ENCODE measurements around the gene TRIM29.

The TRIM29 gene

DNA sequence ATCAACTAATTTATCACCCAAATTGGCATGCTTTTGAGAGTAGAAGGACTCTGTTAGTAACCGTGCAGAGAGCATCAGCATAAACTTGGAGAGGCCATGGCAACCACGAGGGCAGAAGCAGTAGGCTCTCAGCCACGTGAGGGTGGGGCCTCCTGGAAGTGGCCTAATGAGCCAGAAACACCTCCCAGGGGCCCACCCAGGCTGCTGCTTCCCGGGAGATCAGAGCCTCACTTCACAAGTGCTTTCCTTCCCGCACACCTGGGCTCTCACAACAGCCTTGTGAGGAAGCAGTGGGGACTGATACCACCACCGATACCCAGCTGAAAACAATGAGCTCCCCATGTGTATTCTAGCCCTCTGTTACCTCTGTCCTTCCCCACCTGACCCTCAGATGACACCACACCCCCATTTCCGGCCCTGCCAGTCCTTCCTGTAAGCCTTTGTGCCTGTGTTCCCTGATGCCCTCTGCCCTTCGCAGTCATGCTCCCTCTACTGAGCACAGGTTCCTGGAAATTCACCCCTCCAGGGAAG, 17.0 kb downstream of the TRIM29 start:
- DNase-seq (ENCODE audit: insufficient read length, low spot score) (no peak), FAIRE-seq (no peak)
- TF ChIP-seq, protein P1, sequence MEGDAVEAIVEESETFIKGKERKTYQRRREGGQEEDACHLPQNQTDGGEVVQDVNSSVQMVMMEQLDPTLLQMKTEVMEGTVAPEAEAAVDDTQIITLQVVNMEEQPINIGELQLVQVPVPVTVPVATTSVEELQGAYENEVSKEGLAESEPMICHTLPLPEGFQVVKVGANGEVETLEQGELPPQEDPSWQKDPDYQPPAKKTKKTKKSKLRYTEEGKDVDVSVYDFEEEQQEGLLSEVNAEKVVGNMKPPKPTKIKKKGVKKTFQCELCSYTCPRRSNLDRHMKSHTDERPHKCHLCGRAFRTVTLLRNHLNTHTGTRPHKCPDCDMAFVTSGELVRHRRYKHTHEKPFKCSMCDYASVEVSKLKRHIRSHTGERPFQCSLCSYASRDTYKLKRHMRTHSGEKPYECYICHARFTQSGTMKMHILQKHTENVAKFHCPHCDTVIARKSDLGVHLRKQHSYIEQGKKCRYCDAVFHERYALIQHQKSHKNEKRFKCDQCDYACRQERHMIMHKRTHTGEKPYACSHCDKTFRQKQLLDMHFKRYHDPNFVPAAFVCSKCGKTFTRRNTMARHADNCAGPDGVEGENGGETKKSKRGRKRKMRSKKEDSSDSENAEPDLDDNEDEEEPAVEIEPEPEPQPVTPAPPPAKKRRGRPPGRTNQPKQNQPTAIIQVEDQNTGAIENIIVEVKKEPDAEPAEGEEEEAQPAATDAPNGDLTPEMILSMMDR (IDR thresholded peaks at IDR 0.05; ENCODE audit: insufficient read depth, missing control alignments): no peak

DNA sequence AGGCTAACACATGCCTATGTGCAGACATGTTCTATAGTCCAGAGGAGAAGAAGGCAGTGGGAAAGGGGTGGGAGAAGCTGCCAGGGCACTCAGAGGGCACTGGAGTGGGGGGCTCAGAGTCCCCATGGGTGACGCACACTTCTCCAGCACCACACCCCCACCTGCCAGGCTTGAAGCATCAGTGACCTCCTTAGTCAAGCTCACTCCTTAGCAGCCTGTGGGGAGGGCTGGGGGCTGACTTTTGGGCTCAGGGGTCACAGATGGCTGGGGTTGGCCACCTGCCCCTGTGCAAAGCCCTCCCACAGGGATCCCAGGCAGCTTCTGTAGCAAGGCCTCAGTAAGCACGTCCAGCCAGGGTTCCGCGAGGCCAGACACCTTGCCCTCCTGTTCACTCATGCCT, 18.8 kb downstream of the TRIM29 start:
- TF ChIP-seq, protein P1 (IDR thresholded peaks at IDR 0.05; ENCODE audit: insufficient read depth, missing control alignments): no peak
- no peak for FAIRE-seq
- no peak for DNase-seq (ENCODE audit: insufficient read length, low spot score)

DNA sequence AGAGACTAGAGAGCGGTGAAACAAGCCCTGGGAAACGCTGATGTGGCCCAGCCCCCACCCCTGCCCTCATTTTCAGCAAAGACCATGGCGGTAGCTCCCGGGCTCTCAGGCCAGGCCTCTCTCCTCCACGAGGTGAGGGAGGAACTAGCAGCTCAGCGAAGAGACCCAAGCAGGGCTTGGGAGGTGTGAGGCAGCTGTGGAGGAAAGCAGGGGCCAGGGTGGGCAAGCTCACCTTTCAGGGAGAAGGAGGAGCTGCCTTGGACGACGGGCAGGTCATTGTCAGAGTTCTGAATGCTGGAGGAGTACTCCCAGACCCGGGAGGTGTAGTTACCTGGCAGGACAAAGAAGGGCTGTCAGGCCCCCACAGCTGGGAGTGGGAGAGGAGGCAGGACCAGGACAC, 19.9 kb downstream of the TRIM29 start:
- DNase-seq (ENCODE audit: insufficient read length, low spot score) (no peak), FAIRE-seq (no peak)
- TF ChIP-seq, protein P1 (IDR thresholded peaks at IDR 0.05; ENCODE audit: insufficient read depth, missing control alignments): no peak

DNA sequence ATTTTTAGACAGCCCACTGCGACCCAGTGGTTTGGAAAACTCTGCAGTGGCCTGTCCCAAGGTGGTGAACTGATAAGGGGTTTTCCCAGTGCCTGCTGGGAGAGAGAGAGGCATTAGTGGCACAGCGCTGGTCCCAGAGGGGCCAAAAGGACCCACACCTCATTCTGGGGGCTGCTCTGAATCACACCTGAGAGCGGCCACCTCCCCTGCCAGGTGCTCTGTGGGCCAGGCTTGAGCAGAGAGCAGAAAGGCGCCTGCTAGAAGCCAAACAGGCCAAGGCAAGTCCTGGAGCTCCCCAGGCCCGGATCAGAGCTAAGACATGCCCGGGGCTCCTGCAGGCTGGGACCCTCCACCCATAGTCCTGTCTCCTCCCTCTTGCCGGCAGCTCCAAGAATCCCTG, 20.9 kb downstream of the TRIM29 start:
- FAIRE-seq (no peak), DNase-seq (ENCODE audit: insufficient read length, low spot score) (no peak)
- TF ChIP-seq, protein P1 (IDR thresholded peaks at IDR 0.05; ENCODE audit: insufficient read depth, missing control alignments): no peak

DNA sequence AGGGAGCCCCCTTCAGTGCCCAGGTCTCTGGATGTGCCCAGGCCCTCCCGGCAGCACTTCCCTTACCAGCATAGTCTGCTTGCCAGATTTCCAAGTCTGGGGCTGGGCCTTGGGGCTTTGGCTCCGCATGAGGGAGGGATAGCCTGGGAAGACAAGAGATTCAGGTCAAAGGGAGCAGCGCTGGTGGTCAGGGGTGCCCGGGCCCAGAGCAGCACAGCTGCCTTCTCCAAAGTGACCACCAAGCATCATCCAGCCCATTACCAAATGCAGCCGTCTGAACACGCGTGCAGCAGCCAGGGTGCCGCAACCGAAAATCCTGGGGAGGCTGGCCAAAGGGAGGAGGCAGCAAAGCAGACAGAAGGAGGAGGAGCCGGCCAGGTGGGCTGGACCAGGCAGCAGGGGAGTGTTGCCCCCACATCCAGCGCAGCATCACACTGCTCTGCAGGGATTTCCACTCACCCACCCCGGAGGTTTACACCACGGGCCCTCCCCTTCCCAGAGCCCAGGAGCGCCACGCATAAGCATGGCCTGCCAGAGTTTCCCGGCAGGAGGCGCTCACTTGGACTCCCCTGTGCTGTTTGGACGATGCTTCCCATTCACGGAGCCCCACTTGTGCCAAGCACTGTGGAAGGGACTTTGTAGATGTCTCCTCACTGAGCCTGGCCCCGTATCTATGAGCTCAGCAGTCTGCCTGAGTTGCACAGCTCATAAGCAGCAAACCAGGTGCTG, 22.5 kb downstream of the TRIM29 start:
- FAIRE-seq: no peak
- no peak for DNase-seq (ENCODE audit: insufficient read length, low spot score)
- TF ChIP-seq, protein P1 (IDR thresholded peaks at IDR 0.05; ENCODE audit: insufficient read depth, missing control alignments): no peak

DNA sequence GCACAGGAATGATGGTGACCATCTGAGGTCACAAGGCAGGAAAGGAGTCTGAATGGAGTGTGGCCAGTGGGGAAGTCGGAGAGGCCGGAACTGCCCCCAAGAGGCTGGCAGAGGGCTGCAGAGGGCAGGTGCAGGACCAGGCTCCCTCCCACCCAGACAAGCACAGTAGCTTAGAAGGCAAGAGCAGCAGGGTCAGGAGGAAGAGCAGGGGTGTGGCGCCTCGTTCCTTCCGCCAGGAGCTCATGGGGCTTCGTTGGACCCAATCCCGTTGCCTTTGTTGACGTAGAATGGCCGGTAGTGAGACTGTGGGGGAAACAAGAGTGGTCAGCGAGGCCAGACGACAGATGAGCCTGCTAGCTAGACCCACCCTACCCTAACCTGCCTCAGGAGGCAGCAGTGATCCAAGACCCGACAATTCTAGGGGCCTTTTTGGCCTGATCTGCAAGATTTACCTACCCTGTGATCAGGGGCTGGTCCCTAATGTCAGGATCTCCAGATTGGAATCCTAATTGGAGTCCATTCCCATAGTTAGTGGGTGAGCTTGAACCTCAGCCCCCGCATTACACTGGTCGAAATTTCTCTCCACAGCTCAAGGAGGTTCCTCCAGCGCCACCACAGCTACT, 25.6 kb downstream of the TRIM29 start:
- DNase-seq (ENCODE audit: insufficient read length, low spot score) (no peak), FAIRE-seq (no peak)
- TF ChIP-seq, protein P1 (IDR thresholded peaks at IDR 0.05; ENCODE audit: insufficient read depth, missing control alignments): no peak

DNA sequence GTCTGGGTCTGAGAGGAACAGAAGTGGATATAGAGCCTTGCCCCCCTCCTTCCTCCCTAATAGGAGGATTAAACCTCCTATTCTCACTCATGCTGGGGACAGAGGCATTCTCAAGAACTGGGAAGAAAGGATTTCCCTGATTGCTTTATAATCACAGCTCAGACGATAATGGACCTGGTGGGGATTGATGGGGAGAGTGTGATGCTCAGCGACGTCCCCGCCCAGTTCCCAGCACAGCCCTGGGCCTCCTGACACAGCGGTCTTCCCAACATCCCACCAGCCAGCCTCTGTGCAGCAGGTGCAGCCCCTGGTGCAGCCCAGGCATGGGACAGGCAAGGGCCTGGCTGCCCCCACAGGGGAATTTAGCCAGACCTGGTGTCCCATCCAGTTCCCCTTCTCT, 28.4 kb downstream of the TRIM29 start:
- DNase-seq (ENCODE audit: insufficient read length, low spot score) (peak; percentile 97), FAIRE-seq (peak; percentile 70)
- TF ChIP-seq, protein P1 (IDR thresholded peaks at IDR 0.05; ENCODE audit: insufficient read depth, missing control alignments): no peak

All from D721Med (cell line).